SW480 (cell line): Measurements from ENCODE around the gene NRTN.

Experiments
- DNase-seq: peaks from one replicate; pipeline ENCODE4 v3.0.0-alpha.2; 2016; ENCODE audit warnings: low spot score

NRTN gene

GRCh38 chr19:5790559-5791520 is 14.0 kb upstream of the NRTN start, which contains the start of gene DUS3L:
Gene DUS3L (minus strand): TSS chr19:5791163. CDS start chr19:5791141, 22 bp downstream.
- DNase-seq: peak; percentile 96

GRCh38 chr19:5792224-5792623 is 12.6 kb upstream of the NRTN start:
- no peak for DNase-seq

- no peak for DNase-seq
Measured at GRCh38 chr19:5793188-5793587, 11.7 kb upstream of the NRTN start.

GRCh38 chr19:5795382-5795919 is 9.4 kb upstream of the NRTN start:
- no peak for DNase-seq

GRCh38 chr19:5798244-5798643 is 6.6 kb upstream of the NRTN start:
- DNase-seq: no peak

- DNase-seq: no peak
Measured at GRCh38 chr19:5799247-5800241, 5.3 kb upstream of the NRTN start.

GRCh38 chr19:5800361-5801270 is 4.3 kb upstream of the NRTN start:
- DNase-seq: no peak

- no peak for DNase-seq
Measured at GRCh38 chr19:5801796-5802619, 2.9 kb upstream of the NRTN start.

GRCh38 chr19:5803441-5803751 is 1.5 kb upstream of the NRTN start:
- no peak for DNase-seq

GRCh38 chr19:5803752-5804515 is 933 bp upstream of the NRTN start:
- DNase-seq: peak; percentile 77

- peak; percentile 63 for DNase-seq
Measured at GRCh38 chr19:5805462-5806132, 730 bp downstream of the NRTN start.

- DNase-seq: no peak
Measured at GRCh38 chr19:5806133-5806489, 1.2 kb downstream of the NRTN start.

GRCh38 chr19:5806905-5807304 is 2.0 kb downstream of the NRTN start:
- DNase-seq: no peak

- DNase-seq: no peak
Measured at GRCh38 chr19:5808120-5808816, 3.4 kb downstream of the NRTN start.

GRCh38 chr19:5809053-5809452 is 4.2 kb downstream of the NRTN start:
- DNase-seq: no peak

- DNase-seq: no peak
Measured at GRCh38 chr19:5809469-5809868, 4.6 kb downstream of the NRTN start.

GRCh38 chr19:5811117-5811516 is 6.2 kb downstream of the NRTN start:
- DNase-seq: no peak

- no peak for DNase-seq
Measured at GRCh38 chr19:5814123-5814851, 9.4 kb downstream of the NRTN start.
